ENCODE measurements around the gene SSBP2. TPM values are rescaled to one million over a fixed set of nuclear protein-coding genes. Genes with fewer than 3 reads are reported as not detected.

Gene SSBP2
- total and polyA plus RNA-seq, 2 donors from 2014 or later, result 17.0 to 57.1 TPM

DNA sequence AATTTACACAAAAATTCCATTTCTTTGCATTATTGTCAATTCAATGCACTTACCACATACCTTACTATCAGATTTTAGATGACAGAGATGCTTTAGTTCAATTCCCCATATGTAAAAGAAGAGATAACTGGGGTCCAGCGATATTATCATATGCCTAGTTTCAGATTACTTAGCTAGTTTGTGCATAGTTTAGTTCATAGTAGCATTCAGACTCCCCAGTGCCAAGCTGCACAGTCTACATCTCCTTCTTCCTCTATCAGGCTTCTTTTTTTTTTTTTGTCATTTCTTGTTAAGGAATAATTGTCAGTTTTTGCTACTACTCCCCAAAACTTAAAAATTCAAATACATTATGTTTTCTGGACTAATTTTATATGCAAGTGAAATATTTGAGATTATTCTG, 175.0 kb downstream of the SSBP2 start:
- H3K9me3 ChIP-seq (ENCODE audit: control insufficient read depth in 2 of 3, insufficient read depth in 1 of 3, low read length in 3 of 3), result no peaks in the 10 kb centered on the region
- TF ChIP-seq, protein P1, sequence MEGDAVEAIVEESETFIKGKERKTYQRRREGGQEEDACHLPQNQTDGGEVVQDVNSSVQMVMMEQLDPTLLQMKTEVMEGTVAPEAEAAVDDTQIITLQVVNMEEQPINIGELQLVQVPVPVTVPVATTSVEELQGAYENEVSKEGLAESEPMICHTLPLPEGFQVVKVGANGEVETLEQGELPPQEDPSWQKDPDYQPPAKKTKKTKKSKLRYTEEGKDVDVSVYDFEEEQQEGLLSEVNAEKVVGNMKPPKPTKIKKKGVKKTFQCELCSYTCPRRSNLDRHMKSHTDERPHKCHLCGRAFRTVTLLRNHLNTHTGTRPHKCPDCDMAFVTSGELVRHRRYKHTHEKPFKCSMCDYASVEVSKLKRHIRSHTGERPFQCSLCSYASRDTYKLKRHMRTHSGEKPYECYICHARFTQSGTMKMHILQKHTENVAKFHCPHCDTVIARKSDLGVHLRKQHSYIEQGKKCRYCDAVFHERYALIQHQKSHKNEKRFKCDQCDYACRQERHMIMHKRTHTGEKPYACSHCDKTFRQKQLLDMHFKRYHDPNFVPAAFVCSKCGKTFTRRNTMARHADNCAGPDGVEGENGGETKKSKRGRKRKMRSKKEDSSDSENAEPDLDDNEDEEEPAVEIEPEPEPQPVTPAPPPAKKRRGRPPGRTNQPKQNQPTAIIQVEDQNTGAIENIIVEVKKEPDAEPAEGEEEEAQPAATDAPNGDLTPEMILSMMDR (IDR thresholded peaks at IDR 0.05; ENCODE audit: borderline replicate concordance, extremely low read depth, insufficient read depth), result no peak
- no peaks in the 10 kb centered on the region for H3K4me1 ChIP-seq (ENCODE audit: control insufficient read depth in 2 of 3, insufficient read depth in 2 of 3, low read depth in 1 of 3, low read length in 3 of 3)
- FAIRE-seq (no peak), DNase-seq (no peak)
- no peak overlapping the region for H3K4me3 ChIP-seq (ENCODE audit: low read length in 3 of 3)
- H3K36me3 ChIP-seq (ENCODE audit: control insufficient read depth in 2 of 3, insufficient read depth in 3 of 3, low read length in 3 of 3), result no peaks in the 10 kb centered on the region
- intact Hi-C loops (cut with DNase I), result no loop called here
- no peak overlapping the region for H3K27ac ChIP-seq (ENCODE audit: low read depth in 2 of 2, low read length in 2 of 2)
- no peak overlapping the region for H3K9ac ChIP-seq (ENCODE audit: low read length in 3 of 3)
- H3K27me3 ChIP-seq (ENCODE audit: control insufficient read depth, insufficient read depth, low read length), result no peaks in the 10 kb centered on the region

DNA sequence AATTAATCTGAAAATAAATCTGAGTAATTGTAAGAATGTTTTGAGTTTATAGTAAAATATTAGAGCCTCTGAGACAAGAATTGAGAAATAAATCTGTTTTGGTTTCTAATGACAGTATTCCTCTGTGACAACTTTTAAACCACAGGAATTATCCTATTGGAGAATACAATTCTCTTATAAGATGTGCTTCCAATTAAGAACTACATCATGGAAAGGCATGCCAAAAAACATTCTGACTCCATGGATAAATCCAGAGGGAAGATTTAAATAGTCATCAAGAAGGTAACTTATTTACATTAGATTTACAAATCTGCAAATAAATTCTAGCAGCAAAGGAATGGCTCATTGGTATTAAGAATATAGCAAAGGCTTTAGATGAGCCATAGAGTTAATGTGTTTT, 178.7 kb downstream of the SSBP2 start:
- no peak for FAIRE-seq

DNA sequence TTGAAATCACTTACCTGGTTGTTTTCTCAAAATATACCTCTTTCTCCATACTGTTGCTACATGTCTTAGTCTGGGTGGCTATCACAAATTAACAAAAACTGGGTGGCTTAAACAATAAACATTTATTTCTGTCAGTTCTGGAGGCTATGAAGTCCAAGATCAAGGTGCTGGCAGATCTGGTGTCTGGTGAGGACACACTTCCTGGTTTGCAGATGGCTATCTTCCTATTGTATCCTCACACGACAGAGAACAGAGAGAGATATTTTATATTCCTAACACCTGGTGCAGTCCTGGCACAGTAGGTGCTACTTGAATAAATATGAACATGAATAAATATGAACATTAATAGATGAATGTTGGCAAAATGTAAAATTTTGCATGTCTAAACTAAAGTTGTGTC, 192.7 kb downstream of the SSBP2 start:
- H3K36me3 ChIP-seq (ENCODE audit: control insufficient read depth in 2 of 3, insufficient read depth in 3 of 3, low read length in 3 of 3), result no peaks in the 10 kb centered on the region
- no peak overlapping the region for H3K4me3 ChIP-seq (ENCODE audit: low read length in 3 of 3)
- DNase-seq (no peak), FAIRE-seq (no peak)
- no peaks in the 10 kb centered on the region for H3K9me3 ChIP-seq (ENCODE audit: control insufficient read depth in 2 of 3, insufficient read depth in 1 of 3, low read length in 3 of 3)
- intact Hi-C loops (cut with DNase I), result no loop called here
- H3K27ac ChIP-seq (ENCODE audit: low read depth in 2 of 2, low read length in 2 of 2), result no peak overlapping the region
- no peaks in the 10 kb centered on the region for H3K27me3 ChIP-seq (ENCODE audit: control insufficient read depth, insufficient read depth, low read length)
- H3K9ac ChIP-seq (ENCODE audit: low read length in 3 of 3), result no peak overlapping the region
- no peaks in the 10 kb centered on the region for H3K4me1 ChIP-seq (ENCODE audit: control insufficient read depth in 2 of 3, insufficient read depth in 2 of 3, low read depth in 1 of 3, low read length in 3 of 3)
- TF ChIP-seq, protein P1 (IDR thresholded peaks at IDR 0.05; ENCODE audit: borderline replicate concordance, extremely low read depth, insufficient read depth), result no peak

More for the DNA sequence above, 178.7 kb downstream of the SSBP2 start:
- DNase-seq, result no peak
- no peak overlapping the region for H3K27ac ChIP-seq (ENCODE audit: low read depth in 2 of 2, low read length in 2 of 2)
- H3K4me3 ChIP-seq (ENCODE audit: low read length in 3 of 3), result no peak overlapping the region
- no peaks in the 10 kb centered on the region for H3K9me3 ChIP-seq (ENCODE audit: control insufficient read depth in 2 of 3, insufficient read depth in 1 of 3, low read length in 3 of 3)
- intact Hi-C loops (cut with DNase I), result no loop called here
- no peaks in the 10 kb centered on the region for H3K27me3 ChIP-seq (ENCODE audit: control insufficient read depth, insufficient read depth, low read length)
- no peaks in the 10 kb centered on the region for H3K4me1 ChIP-seq (ENCODE audit: control insufficient read depth in 2 of 3, insufficient read depth in 2 of 3, low read depth in 1 of 3, low read length in 3 of 3)
- TF ChIP-seq, protein P1 (IDR thresholded peaks at IDR 0.05; ENCODE audit: borderline replicate concordance, extremely low read depth, insufficient read depth), result no peak
- no peak overlapping the region for H3K9ac ChIP-seq (ENCODE audit: low read length in 3 of 3)
- H3K36me3 ChIP-seq (ENCODE audit: control insufficient read depth in 2 of 3, insufficient read depth in 3 of 3, low read length in 3 of 3), result no peaks in the 10 kb centered on the region

DNA sequence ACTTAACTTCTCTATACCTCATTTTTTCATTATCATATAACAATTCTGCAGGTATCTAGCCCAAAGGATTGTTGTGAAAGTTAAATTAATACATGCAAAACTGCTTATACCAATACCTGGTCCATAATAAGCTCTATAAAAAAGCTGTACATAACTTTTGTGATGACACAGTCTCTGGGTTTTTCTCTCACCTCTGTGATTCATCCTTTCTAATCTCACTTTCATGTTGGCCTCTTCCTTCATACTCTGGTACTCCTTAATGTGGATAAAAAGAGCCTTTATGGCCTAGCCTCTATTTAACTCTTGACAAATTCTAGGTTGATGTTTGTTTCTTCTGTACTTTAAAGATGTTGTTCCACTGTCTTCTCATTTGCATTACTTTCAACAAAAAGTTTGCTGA, 194.1 kb downstream of the SSBP2 start:
- intact Hi-C loops (cut with DNase I), result no loop called here
- FAIRE-seq, result no peak

More for the DNA sequence above, 194.1 kb downstream of the SSBP2 start:
- no peak overlapping the region for H3K9ac ChIP-seq (ENCODE audit: low read length in 3 of 3)
- H3K9me3 ChIP-seq (ENCODE audit: control insufficient read depth in 2 of 3, insufficient read depth in 1 of 3, low read length in 3 of 3), result no peaks in the 10 kb centered on the region
- H3K27me3 ChIP-seq (ENCODE audit: control insufficient read depth, insufficient read depth, low read length), result no peaks in the 10 kb centered on the region
- no peaks in the 10 kb centered on the region for H3K4me1 ChIP-seq (ENCODE audit: control insufficient read depth in 2 of 3, insufficient read depth in 2 of 3, low read depth in 1 of 3, low read length in 3 of 3)
- no peak overlapping the region for H3K4me3 ChIP-seq (ENCODE audit: low read length in 3 of 3)
- no peak for DNase-seq
- no peak overlapping the region for H3K27ac ChIP-seq (ENCODE audit: low read depth in 2 of 2, low read length in 2 of 2)
- H3K36me3 ChIP-seq (ENCODE audit: control insufficient read depth in 2 of 3, insufficient read depth in 3 of 3, low read length in 3 of 3), result no peaks in the 10 kb centered on the region
- TF ChIP-seq, protein P1 (IDR thresholded peaks at IDR 0.05; ENCODE audit: borderline replicate concordance, extremely low read depth, insufficient read depth), result no peak
